GM12872 (cell line): ENCODE measurements around the gene TLE2.

ENCODE experiments used
- CTCF ChIP-seq: IDR thresholded peaks from 3 replicates; pipeline ENCODE4 v1.5.1; 2011; ENCODE audit warnings: low read depth, mild to moderate bottlenecking, low read length, moderate library complexity; ENCODE audit not compliant: insufficient read depth

Gene TLE2

GRCh38 chr19:3059653-3060052 is 30.6 kb upstream of the TLE2 start:
- no peak for TF ChIP-seq CTCF

- TF ChIP-seq CTCF: no peak
Observed at GRCh38 chr19:3058821-3059314, 29.8 kb upstream of the TLE2 start.

GRCh38 chr19:3058009-3058820 is 29.1 kb upstream of the TLE2 start:
- TF ChIP-seq CTCF: no peak

GRCh38 chr19:3057275-3057714 is 28.2 kb upstream of the TLE2 start:
- no peak for TF ChIP-seq CTCF

GRCh38 chr19:3056417-3057088 is 27.5 kb upstream of the TLE2 start:
- no peak for TF ChIP-seq CTCF

- no peak for TF ChIP-seq CTCF
Observed at GRCh38 chr19:3055741-3056416, 26.8 kb upstream of the TLE2 start.
